ENCODE measurements around the gene SLX9. TPM values are rescaled to one million over a fixed set of nuclear protein-coding genes. Genes with fewer than 3 reads are reported as not detected.

The SLX9 gene
- polyA plus RNA-seq, 1 of the 3 experiments (the other 2 are of a cell fraction): 42.9 TPM

DNA sequence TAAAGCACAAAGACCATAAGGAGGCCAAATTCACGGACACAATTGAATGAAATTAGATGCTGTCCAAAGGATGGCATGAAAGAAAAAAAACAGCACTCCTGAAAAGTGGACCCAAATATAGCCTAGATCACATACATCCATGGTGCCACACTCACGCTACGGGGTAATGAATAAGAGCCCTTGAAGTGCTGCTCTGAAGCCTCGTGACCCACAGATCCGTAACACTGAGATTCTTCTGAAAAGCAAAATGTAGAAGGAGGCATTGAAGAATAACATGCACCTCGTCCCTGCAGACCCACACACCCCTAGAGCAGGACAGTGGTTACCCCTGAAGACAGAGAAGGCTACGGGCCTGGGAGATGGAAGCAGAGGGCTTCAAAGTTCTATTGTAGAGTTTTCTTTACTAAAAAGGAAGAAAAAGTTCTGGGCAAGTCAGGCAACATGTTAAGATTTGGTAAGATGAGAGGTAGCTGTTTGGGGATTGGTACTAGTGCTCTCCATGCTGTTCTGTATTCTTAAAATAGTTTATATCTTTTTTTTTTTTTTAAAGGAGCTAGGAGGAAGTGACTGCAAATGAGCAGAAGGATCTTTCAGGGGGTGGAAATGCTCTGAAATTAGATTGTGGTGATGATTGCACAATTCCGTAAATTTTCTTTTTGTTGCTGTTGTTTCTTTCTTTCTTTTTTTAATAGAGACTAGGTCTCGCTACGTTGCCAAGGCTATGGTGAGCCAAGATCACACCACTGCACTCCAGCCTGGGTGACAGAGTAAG is 15.0 kb upstream of the SLX9 start:
- Histone ChIP-seq H4K20me1 (ENCODE audit: insufficient read depth) (peaks cover 7% of the 10 kb centered on the region; the same call in 1 of the 2 replicates), H3K36me3 (replicated peaks in 1 of 2; ENCODE audit: control insufficient read depth in 1 of 2, insufficient read depth in 2 of 2, low read length in 1 of 2) (no peaks in the 10 kb centered on the region), H3K27ac (ENCODE audit: low read depth in 2 of 2, low read length in 1 of 2) (no peak overlapping the region), H3K4me3 (ENCODE audit: low read depth in 2 of 2, low read length in 1 of 2) (no peak overlapping the region), H3F3A (replicated peaks; ENCODE audit: insufficient read depth) (peaks cover 7% of the 10 kb centered on the region), H3K9me3 (no peaks in the 10 kb centered on the region), H3K9ac (no peak overlapping the region), H2AFZ (ENCODE audit: low read depth) (no peak overlapping the region), H3K4me1 (ENCODE audit: control insufficient read depth in 1 of 2, insufficient read depth in 2 of 2, low read depth in 1 of 2, low read length in 1 of 2) (peaks cover 9 to 27% of the 10 kb centered on the region in 2 experiments; a peak in 2 of 4 replicates), H3K4me2 (no peak overlapping the region), H3K79me2 (ENCODE audit: insufficient read depth) (no peaks in the 10 kb centered on the region), H3K27me3 (ENCODE audit: insufficient read depth) (peaks cover 31% of the 10 kb centered on the region; the same call in 1 of the 2 replicates), H3K9me2 (no peaks in the 10 kb centered on the region)
- ChIA-PET CTCF (interaction anchor here (1.8 to 3.3 kb wide), 2 partner anchors 32 to 215 kb away, joined by 7 to 10 read pairs; no protein-coding TSS in a partner anchor), POLR2A (no interaction called here)
- WGBS (ENCODE audit: low lambda C conversion rate): 51% methylated on average over 10 of the region's 10 CpGs
- TF ChIP-seq, protein P1, sequence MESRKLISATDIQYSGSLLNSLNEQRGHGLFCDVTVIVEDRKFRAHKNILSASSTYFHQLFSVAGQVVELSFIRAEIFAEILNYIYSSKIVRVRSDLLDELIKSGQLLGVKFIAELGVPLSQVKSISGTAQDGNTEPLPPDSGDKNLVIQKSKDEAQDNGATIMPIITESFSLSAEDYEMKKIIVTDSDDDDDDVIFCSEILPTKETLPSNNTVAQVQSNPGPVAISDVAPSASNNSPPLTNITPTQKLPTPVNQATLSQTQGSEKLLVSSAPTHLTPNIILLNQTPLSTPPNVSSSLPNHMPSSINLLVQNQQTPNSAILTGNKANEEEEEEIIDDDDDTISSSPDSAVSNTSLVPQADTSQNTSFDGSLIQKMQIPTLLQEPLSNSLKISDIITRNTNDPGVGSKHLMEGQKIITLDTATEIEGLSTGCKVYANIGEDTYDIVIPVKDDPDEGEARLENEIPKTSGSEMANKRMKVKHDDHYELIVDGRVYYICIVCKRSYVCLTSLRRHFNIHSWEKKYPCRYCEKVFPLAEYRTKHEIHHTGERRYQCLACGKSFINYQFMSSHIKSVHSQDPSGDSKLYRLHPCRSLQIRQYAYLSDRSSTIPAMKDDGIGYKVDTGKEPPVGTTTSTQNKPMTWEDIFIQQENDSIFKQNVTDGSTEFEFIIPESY (IDR thresholded peaks at IDR 0.05; ENCODE audit: borderline replicate concordance, low read depth): no peak
- TF ChIP-seq, protein P2, sequence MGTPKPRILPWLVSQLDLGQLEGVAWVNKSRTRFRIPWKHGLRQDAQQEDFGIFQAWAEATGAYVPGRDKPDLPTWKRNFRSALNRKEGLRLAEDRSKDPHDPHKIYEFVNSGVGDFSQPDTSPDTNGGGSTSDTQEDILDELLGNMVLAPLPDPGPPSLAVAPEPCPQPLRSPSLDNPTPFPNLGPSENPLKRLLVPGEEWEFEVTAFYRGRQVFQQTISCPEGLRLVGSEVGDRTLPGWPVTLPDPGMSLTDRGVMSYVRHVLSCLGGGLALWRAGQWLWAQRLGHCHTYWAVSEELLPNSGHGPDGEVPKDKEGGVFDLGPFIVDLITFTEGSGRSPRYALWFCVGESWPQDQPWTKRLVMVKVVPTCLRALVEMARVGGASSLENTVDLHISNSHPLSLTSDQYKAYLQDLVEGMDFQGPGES (IDR thresholded peaks at IDR 0.05; ENCODE audit: low read depth, low read length): no peak
- no peak for TF ChIP-seq MEF2A (IDR thresholded peaks at IDR 0.05; ENCODE audit: borderline replicate concordance, low read depth)
- TF ChIP-seq YY1 (IDR thresholded peaks at IDR 0.05; ENCODE audit: low read depth): no peak
- no peak for TF ChIP-seq GABPA (IDR thresholded peaks at IDR 0.05; ENCODE audit: low read depth)
- TF ChIP-seq RXRA (IDR thresholded peaks at IDR 0.05; ENCODE audit: borderline replicate concordance, low read depth): no peak
- no peak for TF ChIP-seq TCF12 (IDR thresholded peaks at IDR 0.05)
- TF ChIP-seq MXI1 (IDR thresholded peaks at IDR 0.05; ENCODE audit: low read depth, low read length): no peak
- TF ChIP-seq FOSL2 (IDR thresholded peaks at IDR 0.05; ENCODE audit: borderline replicate concordance, low read depth): no peak
- no peak for TF ChIP-seq NRF1 (IDR thresholded peaks at IDR 0.05; ENCODE audit: low read depth, low read length)
- no peak for TF ChIP-seq ELF1 (IDR thresholded peaks at IDR 0.05)
- no peak for TF ChIP-seq FOXM1 (IDR thresholded peaks at IDR 0.05; ENCODE audit: low read depth)
- no peak for TF ChIP-seq TEAD4 (IDR thresholded peaks at IDR 0.05; ENCODE audit: borderline replicate concordance, insufficient read depth)
- no peak for TF ChIP-seq RCOR1 (IDR thresholded peaks at IDR 0.05; ENCODE audit: low read length)
- TF ChIP-seq, protein P3, sequence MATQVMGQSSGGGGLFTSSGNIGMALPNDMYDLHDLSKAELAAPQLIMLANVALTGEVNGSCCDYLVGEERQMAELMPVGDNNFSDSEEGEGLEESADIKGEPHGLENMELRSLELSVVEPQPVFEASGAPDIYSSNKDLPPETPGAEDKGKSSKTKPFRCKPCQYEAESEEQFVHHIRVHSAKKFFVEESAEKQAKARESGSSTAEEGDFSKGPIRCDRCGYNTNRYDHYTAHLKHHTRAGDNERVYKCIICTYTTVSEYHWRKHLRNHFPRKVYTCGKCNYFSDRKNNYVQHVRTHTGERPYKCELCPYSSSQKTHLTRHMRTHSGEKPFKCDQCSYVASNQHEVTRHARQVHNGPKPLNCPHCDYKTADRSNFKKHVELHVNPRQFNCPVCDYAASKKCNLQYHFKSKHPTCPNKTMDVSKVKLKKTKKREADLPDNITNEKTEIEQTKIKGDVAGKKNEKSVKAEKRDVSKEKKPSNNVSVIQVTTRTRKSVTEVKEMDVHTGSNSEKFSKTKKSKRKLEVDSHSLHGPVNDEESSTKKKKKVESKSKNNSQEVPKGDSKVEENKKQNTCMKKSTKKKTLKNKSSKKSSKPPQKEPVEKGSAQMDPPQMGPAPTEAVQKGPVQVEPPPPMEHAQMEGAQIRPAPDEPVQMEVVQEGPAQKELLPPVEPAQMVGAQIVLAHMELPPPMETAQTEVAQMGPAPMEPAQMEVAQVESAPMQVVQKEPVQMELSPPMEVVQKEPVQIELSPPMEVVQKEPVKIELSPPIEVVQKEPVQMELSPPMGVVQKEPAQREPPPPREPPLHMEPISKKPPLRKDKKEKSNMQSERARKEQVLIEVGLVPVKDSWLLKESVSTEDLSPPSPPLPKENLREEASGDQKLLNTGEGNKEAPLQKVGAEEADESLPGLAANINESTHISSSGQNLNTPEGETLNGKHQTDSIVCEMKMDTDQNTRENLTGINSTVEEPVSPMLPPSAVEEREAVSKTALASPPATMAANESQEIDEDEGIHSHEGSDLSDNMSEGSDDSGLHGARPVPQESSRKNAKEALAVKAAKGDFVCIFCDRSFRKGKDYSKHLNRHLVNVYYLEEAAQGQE (IDR thresholded peaks at IDR 0.05; ENCODE audit: low read depth, low read length): no peak
- TF ChIP-seq, protein P4, sequence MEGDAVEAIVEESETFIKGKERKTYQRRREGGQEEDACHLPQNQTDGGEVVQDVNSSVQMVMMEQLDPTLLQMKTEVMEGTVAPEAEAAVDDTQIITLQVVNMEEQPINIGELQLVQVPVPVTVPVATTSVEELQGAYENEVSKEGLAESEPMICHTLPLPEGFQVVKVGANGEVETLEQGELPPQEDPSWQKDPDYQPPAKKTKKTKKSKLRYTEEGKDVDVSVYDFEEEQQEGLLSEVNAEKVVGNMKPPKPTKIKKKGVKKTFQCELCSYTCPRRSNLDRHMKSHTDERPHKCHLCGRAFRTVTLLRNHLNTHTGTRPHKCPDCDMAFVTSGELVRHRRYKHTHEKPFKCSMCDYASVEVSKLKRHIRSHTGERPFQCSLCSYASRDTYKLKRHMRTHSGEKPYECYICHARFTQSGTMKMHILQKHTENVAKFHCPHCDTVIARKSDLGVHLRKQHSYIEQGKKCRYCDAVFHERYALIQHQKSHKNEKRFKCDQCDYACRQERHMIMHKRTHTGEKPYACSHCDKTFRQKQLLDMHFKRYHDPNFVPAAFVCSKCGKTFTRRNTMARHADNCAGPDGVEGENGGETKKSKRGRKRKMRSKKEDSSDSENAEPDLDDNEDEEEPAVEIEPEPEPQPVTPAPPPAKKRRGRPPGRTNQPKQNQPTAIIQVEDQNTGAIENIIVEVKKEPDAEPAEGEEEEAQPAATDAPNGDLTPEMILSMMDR (IDR thresholded peaks at IDR 0.05): no peak
- TF ChIP-seq, protein P5, sequence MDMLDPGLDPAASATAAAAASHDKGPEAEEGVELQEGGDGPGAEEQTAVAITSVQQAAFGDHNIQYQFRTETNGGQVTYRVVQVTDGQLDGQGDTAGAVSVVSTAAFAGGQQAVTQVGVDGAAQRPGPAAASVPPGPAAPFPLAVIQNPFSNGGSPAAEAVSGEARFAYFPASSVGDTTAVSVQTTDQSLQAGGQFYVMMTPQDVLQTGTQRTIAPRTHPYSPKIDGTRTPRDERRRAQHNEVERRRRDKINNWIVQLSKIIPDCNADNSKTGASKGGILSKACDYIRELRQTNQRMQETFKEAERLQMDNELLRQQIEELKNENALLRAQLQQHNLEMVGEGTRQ (IDR thresholded peaks at IDR 0.05; ENCODE audit: borderline replicate concordance, low read depth, low read length): no peak
- TF ChIP-seq POLR2AphosphoS5 (IDR thresholded peaks at IDR 0.05; ENCODE audit: low read depth, low read length): no peak
- no peak for DNase-seq

All from SK-N-SH (cell line).